NCI-H2107 (cell line): Measurements from ENCODE around the gene ANKRD2.
A peak's percentile ranks its signal among the peaks of the same experiment; 100 is the strongest.
"Not testable (repeated sequence)": the region's sequence is repeated elsewhere in the genome, so short reads cannot be mapped to it uniquely, and the experiment has no call there.

Source experiments
- DNase-seq: peaks from one replicate; lab custom pipeline; 2025; lab: John Stamatoyannopoulos, UW

The ANKRD2 gene

GRCh38 chr10:97546456-97547270 is 25.9 kb upstream of the ANKRD2 start:
- DNase-seq = no peak

- DNase-seq = no peak
Measured at GRCh38 chr10:97547271-97547600, 25.3 kb upstream of the ANKRD2 start.

- DNase-seq = no peak
Measured at GRCh38 chr10:97547962-97548361, 24.6 kb upstream of the ANKRD2 start.

GRCh38 chr10:97548828-97549455 is 23.6 kb upstream of the ANKRD2 start:
- DNase-seq = no peak

GRCh38 chr10:97549587-97550322 is 22.8 kb upstream of the ANKRD2 start:
- no peak for DNase-seq

- no peak for DNase-seq
Measured at GRCh38 chr10:97550336-97551149, 22.0 kb upstream of the ANKRD2 start.

DNA sequence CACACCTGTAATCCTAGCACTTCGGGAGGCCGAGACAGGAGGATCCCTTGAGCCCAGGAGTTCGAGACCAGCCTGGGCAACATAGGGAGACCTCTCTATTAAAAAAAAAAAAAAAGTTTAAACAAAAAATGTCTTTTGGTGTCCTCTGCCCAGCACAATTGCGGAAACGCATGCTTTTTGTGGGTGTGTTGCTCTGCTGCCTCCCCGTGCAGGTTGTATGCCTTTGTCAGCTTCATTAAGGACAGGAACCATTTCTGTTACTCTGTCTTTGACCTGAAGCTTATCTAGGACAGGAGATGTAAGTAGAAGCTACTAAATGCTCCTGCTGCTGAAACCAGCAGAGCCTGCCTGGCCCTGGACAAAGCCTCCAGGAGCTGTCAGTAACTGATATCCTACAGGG is 21.3 kb upstream of the ANKRD2 start:
- no peak for DNase-seq

- peak; percentile 12 for DNase-seq
Measured at GRCh38 chr10:97553575-97554031, 19.0 kb upstream of the ANKRD2 start.

- not testable (repeated sequence) for DNase-seq
Measured at GRCh38 chr10:97554336-97554735, 18.2 kb upstream of the ANKRD2 start.

DNA sequence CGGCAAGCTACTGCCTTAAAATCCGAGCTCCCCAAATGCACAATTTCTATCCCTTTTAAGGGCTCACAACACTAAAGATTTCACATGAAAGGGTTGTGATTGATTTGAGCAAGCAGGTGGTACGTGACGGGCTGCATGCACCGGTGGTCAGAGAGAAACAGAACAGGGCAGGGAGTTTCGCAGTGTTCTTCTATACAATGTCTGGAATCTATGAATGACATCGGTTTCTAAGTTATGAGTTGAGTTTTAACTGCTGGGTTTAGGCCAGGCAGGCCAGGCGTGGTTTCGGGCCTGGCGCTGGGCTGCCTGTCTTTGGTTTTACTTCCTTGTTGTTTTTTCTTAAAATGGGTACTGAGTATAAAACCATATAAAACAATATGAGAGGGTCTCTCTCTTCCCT is 17.0 kb upstream of the ANKRD2 start:
- DNase-seq = not testable (repeated sequence)

GRCh38 chr10:97560731-97561381 is 11.7 kb upstream of the ANKRD2 start:
- not testable (repeated sequence) for DNase-seq

DNA sequence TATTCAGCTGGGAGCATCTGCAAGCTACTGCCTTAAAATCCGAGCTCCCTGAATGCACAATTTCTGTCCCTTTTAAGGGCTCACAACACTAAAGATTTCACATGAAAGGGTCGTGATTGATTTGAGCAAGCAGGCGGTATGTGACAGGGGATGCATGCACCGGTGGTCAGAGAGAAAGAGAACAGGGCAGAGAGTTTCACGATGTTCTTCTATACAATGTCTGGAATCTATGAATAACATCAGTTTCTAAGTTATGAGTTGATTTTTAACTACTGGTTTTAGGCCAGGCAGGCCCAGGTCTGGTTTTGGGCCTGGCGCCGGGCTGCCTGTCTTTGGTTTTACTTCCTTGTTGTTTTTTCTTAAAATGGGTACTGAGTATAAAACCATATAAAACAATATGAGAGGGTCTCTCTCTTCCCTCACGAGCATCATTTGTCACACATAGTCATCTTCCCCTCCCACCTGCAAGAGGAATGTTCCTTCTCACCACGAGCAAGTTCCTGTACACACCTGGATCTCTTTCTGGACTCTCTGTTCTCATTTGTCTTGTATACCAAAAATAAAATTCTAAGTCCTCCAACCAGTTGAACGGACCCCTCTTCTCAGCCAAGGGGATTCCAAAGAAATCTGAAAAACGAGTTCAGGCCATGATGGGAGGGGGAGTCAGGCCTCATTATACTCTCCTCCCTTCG is 11.0 kb upstream of the ANKRD2 start:
- DNase-seq = not testable (repeated sequence)

DNA sequence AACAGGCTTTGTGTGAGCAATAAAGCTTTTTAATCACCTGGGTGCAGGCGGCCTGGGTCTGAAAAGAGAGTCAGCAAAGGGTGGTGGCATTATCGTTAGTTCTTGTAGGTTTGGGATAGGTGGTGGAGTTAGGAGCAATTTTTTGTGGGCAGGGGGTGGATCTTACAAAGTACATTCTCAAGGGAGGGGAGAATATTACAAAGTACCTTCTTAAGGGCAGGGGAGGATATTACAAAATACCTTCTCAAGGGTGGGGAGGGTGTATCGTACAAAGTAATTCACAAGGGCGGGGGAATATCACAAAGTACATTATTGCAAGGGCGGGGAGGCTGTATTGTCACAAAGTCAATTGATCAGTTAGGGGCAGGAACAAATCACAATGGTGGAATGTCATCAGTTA is 10.2 kb upstream of the ANKRD2 start:
- not testable (repeated sequence) for DNase-seq

DNA sequence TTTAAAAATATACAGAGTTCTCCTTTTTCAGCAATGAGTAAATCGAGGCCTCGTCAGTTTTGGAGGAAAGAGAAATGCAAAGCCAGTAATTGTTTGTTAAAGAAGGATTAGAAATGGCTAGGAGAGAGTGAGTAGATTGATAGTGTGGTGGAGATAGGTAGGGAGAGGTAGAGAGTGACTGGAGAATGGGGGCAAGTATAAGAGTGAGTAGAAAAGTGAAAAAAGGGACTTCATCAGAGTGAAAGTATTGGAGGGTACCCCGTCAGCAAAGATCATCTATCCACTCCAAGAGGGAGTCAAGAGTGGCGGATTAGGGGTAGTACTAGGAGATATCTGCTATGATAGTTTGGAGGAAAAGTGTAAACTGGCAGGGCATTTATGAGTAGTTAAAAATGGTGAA is 9.2 kb upstream of the ANKRD2 start:
- no peak for DNase-seq

- no peak for DNase-seq
Measured at GRCh38 chr10:97564776-97565175, 7.8 kb upstream of the ANKRD2 start.

DNA sequence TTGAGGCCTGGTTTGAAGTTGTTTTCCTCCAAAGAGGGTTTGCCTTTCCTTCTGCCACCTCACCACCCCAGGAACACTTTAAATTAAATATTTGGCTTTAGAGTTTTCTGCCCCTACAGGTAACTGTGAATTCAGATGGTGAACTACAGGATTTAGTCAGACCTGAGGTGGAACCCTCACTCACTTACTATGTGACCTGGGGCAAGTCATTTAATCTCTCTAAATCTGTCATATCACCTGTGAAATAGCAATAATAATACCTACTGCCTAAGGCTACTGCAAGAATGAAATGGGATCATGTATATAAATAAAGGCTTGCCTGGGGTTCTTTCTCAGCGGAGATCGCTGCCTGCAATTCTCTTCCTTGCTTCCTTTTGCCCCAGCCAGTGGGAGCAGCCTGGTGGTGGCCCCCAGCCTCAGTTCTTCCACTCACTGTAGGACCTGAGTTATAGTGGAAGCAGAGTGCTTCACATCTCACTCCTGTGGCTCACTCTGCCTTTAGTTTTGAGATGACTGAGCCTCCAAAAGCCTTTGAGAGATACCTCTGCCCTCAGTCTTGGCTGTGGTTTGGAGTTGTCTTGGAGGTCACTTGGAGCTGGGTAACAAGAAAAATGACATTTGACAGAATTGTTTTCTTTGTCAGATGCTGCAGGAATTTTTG is 6.1 kb upstream of the ANKRD2 start:
- DNase-seq = no peak

DNA sequence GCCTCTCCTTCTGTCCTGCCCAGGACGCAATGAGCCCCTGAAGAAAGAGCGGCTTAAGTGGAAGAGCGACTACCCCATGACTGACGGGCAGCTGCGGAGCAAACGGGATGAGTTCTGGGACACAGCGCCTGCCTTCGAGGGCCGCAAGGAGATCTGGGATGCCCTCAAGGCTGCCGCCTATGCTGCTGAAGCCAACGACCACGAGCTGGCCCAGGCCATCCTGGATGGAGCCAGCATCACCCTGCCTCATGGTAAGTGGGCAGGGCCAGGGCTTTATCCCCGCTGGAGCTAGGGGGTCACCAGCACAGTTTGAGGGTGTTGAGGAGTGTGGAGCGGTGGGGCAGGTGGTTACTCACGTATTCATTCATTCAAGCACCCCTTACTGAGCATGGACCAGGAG is 4.7 kb upstream of the ANKRD2 start:
- no peak for DNase-seq

DNA sequence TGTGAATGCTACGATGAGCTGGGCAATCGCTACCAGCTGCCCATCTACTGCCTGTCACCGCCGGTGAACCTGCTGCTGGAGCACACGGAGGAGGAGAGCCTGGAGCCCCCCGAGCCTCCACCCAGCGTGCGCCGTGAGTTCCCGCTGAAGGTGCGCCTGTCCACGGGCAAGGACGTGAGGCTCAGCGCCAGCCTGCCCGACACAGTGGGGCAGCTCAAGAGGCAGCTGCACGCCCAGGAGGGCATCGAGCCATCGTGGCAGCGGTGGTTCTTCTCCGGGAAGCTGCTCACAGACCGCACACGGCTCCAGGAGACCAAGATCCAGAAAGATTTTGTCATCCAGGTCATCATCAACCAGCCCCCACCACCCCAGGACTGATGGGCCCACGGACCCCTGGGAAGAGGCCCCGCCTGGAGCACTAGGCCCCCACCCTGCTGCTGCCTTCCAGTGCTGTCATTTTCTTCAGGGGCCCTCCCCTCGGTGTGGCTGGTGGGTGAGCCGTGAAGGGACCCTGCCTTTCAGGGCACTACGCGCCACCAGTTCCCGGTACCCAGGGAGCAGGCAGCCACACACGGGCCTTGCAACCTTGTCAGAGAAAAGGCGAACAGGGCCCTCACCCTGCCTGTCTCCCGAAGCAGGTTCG is 2.3 kb upstream of the ANKRD2 start:
- no peak for DNase-seq

DNA sequence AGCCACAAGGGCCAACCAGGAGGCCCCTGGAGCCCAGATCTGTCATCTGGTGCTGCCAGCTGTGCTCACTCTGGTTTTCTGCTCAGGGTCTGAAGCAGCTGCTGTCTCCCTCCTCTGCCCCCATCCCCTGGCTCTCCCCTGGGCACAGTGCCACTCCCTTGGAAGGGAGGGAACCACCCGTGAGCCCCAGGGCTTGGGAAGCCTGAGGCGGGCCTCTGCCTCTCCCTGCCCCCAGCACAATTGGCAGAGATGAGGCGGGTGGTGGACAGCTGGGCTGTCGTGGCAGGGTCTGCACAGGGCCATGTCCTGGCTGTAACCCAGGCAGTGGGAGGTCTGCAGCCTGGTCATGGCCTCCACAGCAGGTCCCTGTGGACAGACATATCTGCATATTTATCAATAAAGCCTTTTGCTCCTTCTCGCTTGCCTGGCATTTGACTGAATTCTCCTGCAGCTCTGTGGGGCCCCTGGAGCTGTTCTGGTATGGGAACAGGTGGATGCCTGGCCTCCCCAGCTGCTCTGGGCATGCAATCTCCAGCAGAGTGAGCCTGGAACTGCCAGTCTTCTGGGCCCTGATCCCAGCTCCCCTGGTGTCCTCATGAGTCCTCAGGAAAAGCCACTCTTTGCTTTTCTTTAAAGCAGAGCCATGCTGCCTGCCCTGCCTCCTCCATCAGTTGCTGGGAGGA is 1.6 kb upstream of the ANKRD2 start:
- no peak for DNase-seq
